ENCODE data around the gene ABHD15. TPM values are rescaled to one million over a fixed set of nuclear protein-coding genes. Genes with fewer than 3 reads are reported as not detected.

Gene ABHD15
- total and polyA plus RNA-seq, 2 donors from 2014 or later: 8.9 to 9.8 TPM

GRCh38 chr17:29595943-29596774 lies 29.3 kb upstream of the ABHD15 start:
- Histone ChIP-seq H3K9ac (ENCODE audit: low read length in 3 of 3) (no peak overlapping the region), H3K4me3 (ENCODE audit: low read length in 3 of 3) (no peak overlapping the region), H3K9me3 (ENCODE audit: control insufficient read depth in 2 of 3, insufficient read depth in 1 of 3, low read length in 3 of 3) (no peaks in the 10 kb centered on the region), H3K36me3 (ENCODE audit: control insufficient read depth in 2 of 3, insufficient read depth in 3 of 3, low read length in 3 of 3) (no peaks in the 10 kb centered on the region), H3K27ac (ENCODE audit: low read depth in 2 of 2, low read length in 2 of 2) (no peak overlapping the region), H3K4me1 (ENCODE audit: control insufficient read depth in 2 of 3, insufficient read depth in 2 of 3, low read depth in 1 of 3, low read length in 3 of 3) (peaks cover 0 to 19% (median 7%) of the 10 kb centered on the region in 3 donors), H3K27me3 (ENCODE audit: control insufficient read depth, insufficient read depth, low read length) (no peaks in the 10 kb centered on the region)
- peak in 2 of 5 donors; percentile 53 to 59 for DNase-seq
- intact Hi-C loops (cut with DNase I): no loop called here
- no peak for TF ChIP-seq CTCF (IDR thresholded peaks at IDR 0.05; ENCODE audit: borderline replicate concordance, extremely low read depth, insufficient read depth)
- FAIRE-seq: no peak

- peak in 2 of 5 donors; percentile 44 to 51 for DNase-seq
- no peak overlapping the region for H3K9ac ChIP-seq (ENCODE audit: low read length in 3 of 3)
Measured at GRCh38 chr17:29595107-29595942, 28.5 kb upstream of the ABHD15 start.

GRCh38 chr17:29594519-29595090 lies 27.8 kb upstream of the ABHD15 start:
- H3K27me3 ChIP-seq (ENCODE audit: control insufficient read depth, insufficient read depth, low read length): no peaks in the 10 kb centered on the region
- no peaks in the 10 kb centered on the region for H3K36me3 ChIP-seq (ENCODE audit: control insufficient read depth in 2 of 3, insufficient read depth in 3 of 3, low read length in 3 of 3)
- H3K27ac ChIP-seq (ENCODE audit: low read depth in 2 of 2, low read length in 2 of 2): no peak overlapping the region
- no peak overlapping the region for H3K9ac ChIP-seq (ENCODE audit: low read length in 3 of 3)
- H3K9me3 ChIP-seq (ENCODE audit: control insufficient read depth in 2 of 3, insufficient read depth in 1 of 3, low read length in 3 of 3): no peaks in the 10 kb centered on the region
- intact Hi-C loops (cut with DNase I): no loop called here
- H3K4me1 ChIP-seq (ENCODE audit: control insufficient read depth in 2 of 3, insufficient read depth in 2 of 3, low read depth in 1 of 3, low read length in 3 of 3): peaks cover 0 to 31% (median 16%) of the 10 kb centered on the region in 3 donors
- no peak for TF ChIP-seq CTCF (IDR thresholded peaks at IDR 0.05; ENCODE audit: borderline replicate concordance, extremely low read depth, insufficient read depth)
- no peak overlapping the region for H3K4me3 ChIP-seq (ENCODE audit: low read length in 3 of 3)
- DNase-seq (no peak), FAIRE-seq (no peak)

More at GRCh38 chr17:29595107-29595942, 28.5 kb upstream of the ABHD15 start:
- no peak overlapping the region for H3K4me3 ChIP-seq (ENCODE audit: low read length in 3 of 3)
- H3K4me1 ChIP-seq (ENCODE audit: control insufficient read depth in 2 of 3, insufficient read depth in 2 of 3, low read depth in 1 of 3, low read length in 3 of 3): peaks cover 0 to 25% (median 11%) of the 10 kb centered on the region in 3 donors
- H3K27ac ChIP-seq (ENCODE audit: low read depth in 2 of 2, low read length in 2 of 2): no peak overlapping the region
- no peaks in the 10 kb centered on the region for H3K36me3 ChIP-seq (ENCODE audit: control insufficient read depth in 2 of 3, insufficient read depth in 3 of 3, low read length in 3 of 3)
- no peaks in the 10 kb centered on the region for H3K9me3 ChIP-seq (ENCODE audit: control insufficient read depth in 2 of 3, insufficient read depth in 1 of 3, low read length in 3 of 3)
- no peak for TF ChIP-seq CTCF (IDR thresholded peaks at IDR 0.05; ENCODE audit: borderline replicate concordance, extremely low read depth, insufficient read depth)
- FAIRE-seq: no peak
- intact Hi-C loops (cut with DNase I): no loop called here
- no peaks in the 10 kb centered on the region for H3K27me3 ChIP-seq (ENCODE audit: control insufficient read depth, insufficient read depth, low read length)

All from kidney (tissue), 14 donors.